Peyer's patch (tissue), 4 donors: ENCODE measurements around the gene FBXW9.

ENCODE experiments used
- CTCF ChIP-seq, 6 experiments: fragments of 450-650 bp in 4 of 6; fragments of 200-600 bp in 2 of 6; sonication (generic) in 1 of 6; IDR thresholded peaks; one replicate each; pipeline ENCODE4 v1.5.1; 2017 to 2019; ENCODE audit warnings: antibody characterized with exemption in 6 of 6, mild to moderate bottlenecking in 3 of 6, moderate library complexity in 1 of 6
- POLR2A ChIP-seq, 2 donors: fragments of 450-650 bp; IDR thresholded peaks; one replicate each; pipeline ENCODE4 v1.5.1; 2017; ENCODE audit warnings: antibody characterized with exemption in 2 of 2, mild to moderate bottlenecking in 2 of 2, moderate library complexity in 2 of 2

- no peak for TF ChIP-seq CTCF (IDR thresholded peaks at IDR 0.05)
- no peak for TF ChIP-seq POLR2A (IDR thresholded peaks at IDR 0.05)
Observed at GRCh38 chr19:12665671-12666264, 30.7 kb downstream of the FBXW9 start.
